GM19438 (cell line): ENCODE measurements around the gene BCAT1.
"Not testable (repeated sequence)": the region's sequence is repeated elsewhere in the genome, so short reads cannot be mapped to it uniquely, and the experiment has no call there.

Experiments used
- ATAC-seq: cut with Tn5 transposase; IDR thresholded peaks from one replicate; pipeline ENCODE4 v1.9.1; 2021; ENCODE audit warnings: low read depth; ENCODE audit not compliant: unreplicated experiment

The BCAT1 gene

DNA sequence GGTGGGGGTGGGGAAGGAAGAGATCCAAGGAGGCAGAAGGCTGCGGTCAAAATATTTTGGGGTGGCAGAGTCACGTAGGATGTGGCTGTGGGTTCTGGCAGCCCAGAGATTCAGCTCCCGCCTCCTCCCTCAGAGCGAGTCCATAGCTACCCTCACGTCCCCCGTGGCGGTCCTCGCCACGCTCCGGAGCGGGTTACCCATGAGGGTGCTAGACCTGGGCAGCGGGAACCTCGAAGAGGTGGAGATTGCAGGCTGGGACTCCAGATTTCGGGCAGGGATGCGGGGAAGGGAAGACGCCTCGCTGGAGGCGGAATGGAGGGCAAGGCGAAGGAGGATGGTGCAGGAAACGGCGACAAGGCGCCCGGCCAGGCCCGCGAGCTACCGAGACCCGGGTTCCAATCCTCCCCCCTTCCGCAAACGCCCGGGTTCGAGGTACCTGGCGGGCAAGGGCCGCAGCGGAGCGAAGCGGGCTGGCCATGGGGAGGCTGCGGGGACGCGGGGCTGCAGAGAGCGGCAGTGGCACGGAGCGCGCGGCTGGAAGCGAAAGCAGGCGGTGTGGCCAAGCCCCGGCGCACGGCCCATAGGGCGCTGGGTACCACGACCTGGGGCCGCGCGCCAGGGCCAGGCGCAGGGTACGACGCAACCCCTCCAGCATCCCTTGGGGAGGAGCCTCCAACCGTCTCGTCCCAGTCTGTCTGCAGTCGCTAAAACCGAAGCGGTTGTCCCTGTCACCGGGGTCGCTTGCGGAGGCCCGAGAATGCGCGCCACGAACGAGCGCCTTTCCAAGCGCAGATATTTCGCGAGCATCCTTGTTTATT lies 46.2 kb downstream of the BCAT1 start:
- peak; percentile 45 for ATAC-seq

- ATAC-seq: no peak
These were observed 47.1 kb downstream of the BCAT1 start for GRCh38 chr12:24901576-24902461.

GRCh38 chr12:24900196-24900595 lies 48.7 kb downstream of the BCAT1 start:
- no peak for ATAC-seq

DNA sequence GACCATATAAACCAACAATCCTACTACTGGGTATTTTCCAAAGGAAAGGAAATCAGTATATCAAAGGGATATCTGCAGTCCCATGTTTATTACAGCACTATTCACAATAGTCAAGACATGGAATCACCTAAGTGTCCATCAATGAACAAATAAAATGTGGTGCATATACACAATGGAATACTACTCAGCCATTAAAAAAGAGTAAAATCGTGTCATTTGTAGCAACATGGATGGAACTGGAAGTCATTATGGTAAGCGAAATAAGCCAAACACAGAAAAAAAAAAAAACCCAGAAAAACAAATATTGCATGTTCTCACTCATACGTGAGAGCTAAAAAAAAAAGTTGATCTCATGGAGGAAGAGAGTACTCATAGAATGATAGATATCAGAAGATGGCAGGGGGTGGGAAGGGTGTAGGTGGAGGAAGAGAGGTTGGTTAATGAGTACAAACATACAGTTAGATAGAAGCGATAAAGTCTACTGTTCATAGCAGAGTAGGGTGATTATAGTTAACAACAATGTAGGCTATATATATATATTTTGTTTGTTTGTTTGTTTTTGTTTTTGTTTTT lies 49.3 kb downstream of the BCAT1 start:
- ATAC-seq: no peak

DNA sequence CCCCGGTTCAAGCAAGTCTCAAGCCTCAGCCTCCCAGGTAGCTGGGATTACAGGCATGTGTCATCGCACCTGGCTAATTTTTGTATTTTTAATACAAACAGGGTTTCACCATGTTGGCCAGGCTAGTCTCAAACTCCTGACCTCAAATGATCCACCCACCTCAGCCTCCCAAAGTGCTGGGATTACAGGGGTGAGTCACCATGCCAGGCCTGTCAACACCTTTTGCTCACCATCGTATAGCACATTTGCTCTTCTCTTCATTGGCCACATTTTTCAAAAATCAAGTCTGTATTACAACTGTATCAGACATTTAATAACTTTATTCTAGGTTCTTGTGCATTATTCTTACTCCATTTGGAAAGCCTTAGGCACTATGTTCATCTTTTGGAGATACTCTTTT lies 50.3 kb downstream of the BCAT1 start:
- ATAC-seq: no peak

- ATAC-seq: no peak
These were observed 50.7 kb downstream of the BCAT1 start for GRCh38 chr12:24898185-24898584.

DNA sequence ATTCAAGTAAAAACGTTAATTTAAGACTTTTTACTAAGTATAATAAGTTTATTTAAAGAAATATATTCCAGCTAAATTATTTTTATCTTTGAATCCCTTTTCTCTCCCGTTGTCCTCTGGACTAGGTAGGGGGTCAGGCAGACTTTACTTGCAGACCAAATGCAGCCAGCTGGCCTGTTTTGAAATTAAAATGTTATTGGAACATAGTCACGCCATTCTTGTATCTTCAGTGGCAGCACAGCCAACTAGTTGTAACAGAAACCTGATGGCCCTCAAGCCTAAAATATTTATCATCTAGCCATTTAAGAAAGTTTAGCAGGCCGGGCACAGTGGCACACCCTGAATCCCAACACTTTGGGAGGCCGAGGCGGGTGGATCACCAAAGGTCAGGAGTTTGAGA lies 52.7 kb downstream of the BCAT1 start:
- ATAC-seq: no peak

- ATAC-seq: no peak
These were observed 53.3 kb downstream of the BCAT1 start for GRCh38 chr12:24895612-24896011.

DNA sequence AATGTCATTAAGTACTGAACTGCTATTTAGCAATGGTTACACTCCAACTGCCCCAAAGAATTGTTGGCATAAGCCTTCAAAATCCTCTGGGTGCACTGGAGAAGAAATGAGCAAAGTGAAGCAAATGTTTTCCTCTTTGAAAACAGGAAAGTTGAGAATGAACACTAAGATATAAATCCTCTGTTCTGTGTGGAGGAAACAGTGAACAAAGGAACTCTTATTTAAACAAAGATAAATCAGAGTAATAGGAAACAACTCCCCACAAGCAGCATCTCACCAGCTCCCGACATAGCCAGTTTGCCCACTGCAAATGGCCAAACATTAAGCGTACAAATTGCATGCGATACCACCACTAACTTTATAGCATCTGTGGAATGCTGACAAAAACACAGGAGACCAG lies 54.0 kb downstream of the BCAT1 start:
- no peak for ATAC-seq

GRCh38 chr12:24890048-24890803 lies 58.7 kb downstream of the BCAT1 start:
- no peak for ATAC-seq

DNA sequence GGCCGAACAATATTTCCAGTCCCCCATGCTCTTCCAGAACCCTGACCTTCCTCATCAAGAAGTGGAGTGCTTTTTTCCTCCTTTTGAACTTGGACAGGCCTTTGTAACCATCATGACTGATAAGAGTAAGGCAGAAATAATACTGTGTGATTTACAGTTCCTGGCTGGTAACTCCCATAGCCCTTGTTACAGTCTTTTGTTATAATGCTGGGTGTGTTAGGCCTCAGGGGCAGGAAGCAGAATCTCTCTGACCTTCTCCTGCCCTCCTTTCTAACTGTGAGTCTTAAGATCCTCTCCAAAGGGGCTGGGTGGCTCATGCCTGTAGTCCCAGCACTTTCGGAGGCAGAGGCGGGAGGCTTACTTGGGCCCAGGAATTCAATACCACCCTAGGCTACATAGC lies 59.5 kb downstream of the BCAT1 start:
- ATAC-seq: no peak

GRCh38 chr12:24888813-24889212 lies 60.1 kb downstream of the BCAT1 start:
- ATAC-seq: no peak

- ATAC-seq: no peak
These were observed 64.0 kb downstream of the BCAT1 start for GRCh38 chr12:24884911-24885310.

DNA sequence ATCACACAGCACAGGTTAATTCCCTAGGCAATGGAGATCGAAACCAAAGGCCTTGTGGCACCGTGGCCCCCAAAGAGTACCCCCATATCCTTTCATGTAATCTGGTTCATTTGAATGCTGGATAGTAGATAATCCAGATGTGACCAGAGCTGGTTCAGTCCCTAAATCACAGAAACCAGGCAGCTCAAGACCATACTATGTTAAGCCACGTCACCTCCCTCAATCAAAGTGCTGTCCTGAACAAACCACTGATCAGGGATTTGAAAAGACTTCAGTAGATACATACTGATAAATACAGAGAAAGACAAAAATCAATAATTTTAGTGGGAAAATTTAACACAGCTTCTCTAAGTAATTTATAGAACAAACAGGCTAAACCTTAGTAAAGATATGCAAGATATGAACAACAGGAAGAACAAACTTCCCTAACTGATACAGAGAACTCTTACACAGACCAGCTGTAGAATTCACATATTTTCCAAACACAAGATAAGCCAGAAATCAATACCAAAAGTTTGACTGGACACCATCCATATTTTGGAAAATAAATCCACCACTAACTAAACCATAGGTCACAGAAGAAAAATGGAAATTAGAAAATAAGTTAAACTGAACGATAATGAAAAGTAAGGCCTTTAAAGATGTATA lies 67.1 kb downstream of the BCAT1 start:
- no peak for ATAC-seq

GRCh38 chr12:24881227-24881626 lies 67.7 kb downstream of the BCAT1 start:
- ATAC-seq: no peak

GRCh38 chr12:24880732-24881131 lies 68.2 kb downstream of the BCAT1 start:
- ATAC-seq: no peak

- ATAC-seq: no peak
These were observed 69.3 kb downstream of the BCAT1 start for GRCh38 chr12:24879644-24880043.

GRCh38 chr12:24875014-24875413 lies 73.9 kb downstream of the BCAT1 start:
- ATAC-seq: no peak

DNA sequence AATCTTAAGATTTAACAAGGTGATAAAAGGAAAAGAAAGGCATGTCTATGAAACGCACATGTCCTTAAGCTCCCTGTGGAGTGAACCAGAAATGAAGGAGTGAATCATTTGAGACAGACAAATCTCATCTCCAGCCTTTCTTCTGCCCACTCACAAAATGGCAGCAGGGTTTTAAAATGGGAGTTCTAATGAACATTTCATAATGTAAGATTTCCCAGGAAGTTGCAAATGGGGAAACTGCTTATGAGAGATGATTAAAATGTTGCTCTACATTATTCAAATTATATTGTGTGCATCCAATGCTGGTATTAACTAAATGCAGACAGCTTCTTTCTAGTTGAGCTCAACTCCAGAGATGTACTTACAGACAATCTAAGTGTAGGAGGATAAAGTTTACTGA lies 76.7 kb downstream of the BCAT1 start:
- no peak for ATAC-seq

GRCh38 chr12:24866139-24866538 lies 82.8 kb downstream of the BCAT1 start:
- not testable (repeated sequence) for ATAC-seq
